Tibial nerve (tissue), 4 donors: Measurements from ENCODE around the gene ARL14EP.

Experiments used
- CTCF ChIP-seq, 5 experiments: fragments of 200-600 bp in 3 of 5; fragments of 450-650 bp in 2 of 5; sonication (generic) in 3 of 5; IDR thresholded peaks; one replicate each; pipeline ENCODE4 v1.5.1; 2016 to 2019; ENCODE audit warnings: antibody characterized with exemption in 5 of 5, mild to moderate bottlenecking in 3 of 5, moderate library complexity in 2 of 5
- EP300 ChIP-seq, 2 donors: sonication (generic); formaldehyde crosslinking; IDR thresholded peaks; one replicate each; pipeline ENCODE4 v1.6.1; 2017; ENCODE audit warnings: antibody characterized with exemption in 2 of 2, mild to moderate bottlenecking in 1 of 2
- POLR2A ChIP-seq, 2 donors: fragments of 450-650 bp; IDR thresholded peaks; one replicate each; pipeline ENCODE4 v1.6.1; 2017; ENCODE audit warnings: antibody characterized with exemption in 2 of 2, mild to moderate bottlenecking in 2 of 2, moderate library complexity in 2 of 2

- TF ChIP-seq CTCF (IDR thresholded peaks at IDR 0.05) (peak in 1 of 5 experiments; percentile 19), POLR2A (IDR thresholded peaks at IDR 0.05) (no peak), EP300 (IDR thresholded peaks at IDR 0.05) (no peak)
These were observed 8.3 kb upstream of the ARL14EP start for GRCh38 chr11:30314625-30315024.
